T-helper 2 cell treated with Interferon-gamma antibody and Interleukin-4, amounts not matched to agents 100 ng/mL and 5 ng/mL, for 36 hours (primary cell): ENCODE measurements around the gene ARHGAP36. TPM values are rescaled to one million over a fixed set of nuclear protein-coding genes. Genes with fewer than 3 reads are reported as not detected.

ENCODE experiments used
- intact Hi-C: fragments of 100-400 bp; cut with micrococcal nuclease; formaldehyde crosslinking; loops from one replicate; pipeline ENCODE4 v1.15.1; 2023
- total RNA-seq: library from RNA; stranded (reverse); gene quantifications from 2 replicates; pipeline ENCODE4 v1.2.3, GENCODE V29; 2022

The ARHGAP36 gene
- total RNA-seq, result not detected in 2 replicates

GRCh38 chrX:131058136-131058868 lies at the start of gene ARHGAP36:
Gene ARHGAP36, plus strand, starts transcription at chrX:131058346. Its CDS starts 23,320 bp downstream, at chrX:131081666.
- intact Hi-C loops, result no loop called here

GRCh38 chrX:131010186-131010585 lies 48.0 kb upstream of the ARHGAP36 start:
- intact Hi-C loops, result no loop called here

GRCh38 chrX:131025336-131025735 lies 32.8 kb upstream of the ARHGAP36 start:
- intact Hi-C loops, result no loop called here

- intact Hi-C loops, result no loop called here
These were observed 25.6 kb upstream of the ARHGAP36 start for GRCh38 chrX:131032354-131033230.

- intact Hi-C loops, result no loop called here
These were observed 24.1 kb upstream of the ARHGAP36 start for GRCh38 chrX:131034063-131034462.

GRCh38 chrX:131040781-131041180 lies 17.4 kb upstream of the ARHGAP36 start:
- intact Hi-C loops, result no loop called here

GRCh38 chrX:131041667-131042066 lies 16.5 kb upstream of the ARHGAP36 start:
- intact Hi-C loops, result no loop called here

- intact Hi-C loops, result no loop called here
These were observed 12.4 kb upstream of the ARHGAP36 start for GRCh38 chrX:131045726-131046125.

- intact Hi-C loops, result no loop called here
These were observed 11.6 kb upstream of the ARHGAP36 start for GRCh38 chrX:131046596-131046995.

GRCh38 chrX:131047180-131047579 lies 11.0 kb upstream of the ARHGAP36 start:
- intact Hi-C loops, result no loop called here

- intact Hi-C loops, result no loop called here
These were observed 5.1 kb upstream of the ARHGAP36 start for GRCh38 chrX:131053076-131053475.

- intact Hi-C loops, result no loop called here
These were observed 3.2 kb upstream of the ARHGAP36 start for GRCh38 chrX:131054906-131055305.

- intact Hi-C loops, result no loop called here
These were observed 440 bp upstream of the ARHGAP36 start for GRCh38 chrX:131057706-131058105.

- intact Hi-C loops, result no loop called here
These were observed 1.1 kb downstream of the ARHGAP36 start for GRCh38 chrX:131059246-131059645.

GRCh38 chrX:131060147-131060546 lies 2.0 kb downstream of the ARHGAP36 start:
- intact Hi-C loops, result no loop called here

- intact Hi-C loops, result no loop called here
These were observed 3.2 kb downstream of the ARHGAP36 start for GRCh38 chrX:131061306-131061705.

GRCh38 chrX:131063613-131064012 lies 5.5 kb downstream of the ARHGAP36 start:
- intact Hi-C loops, result no loop called here

GRCh38 chrX:131066237-131066636 lies 8.1 kb downstream of the ARHGAP36 start:
- intact Hi-C loops, result no loop called here

GRCh38 chrX:131067216-131067615 lies 9.1 kb downstream of the ARHGAP36 start:
- intact Hi-C loops, result no loop called here

GRCh38 chrX:131067846-131068745 lies 9.9 kb downstream of the ARHGAP36 start:
- intact Hi-C loops, result no loop called here

- intact Hi-C loops, result no loop called here
These were observed 11.0 kb downstream of the ARHGAP36 start for GRCh38 chrX:131068945-131069719.
